GM18858 (cell line): Measurements from ENCODE around the gene RPS15A.
"Not testable (repeated sequence)": the region's sequence is repeated elsewhere in the genome, so short reads cannot be mapped to it uniquely, and the experiment has no call there.

Experiments
- ATAC-seq: cut with Tn5 transposase; IDR thresholded peaks from one replicate; pipeline ENCODE4 v1.9.1; 2021; ENCODE audit not compliant: unreplicated experiment

Gene RPS15A

DNA sequence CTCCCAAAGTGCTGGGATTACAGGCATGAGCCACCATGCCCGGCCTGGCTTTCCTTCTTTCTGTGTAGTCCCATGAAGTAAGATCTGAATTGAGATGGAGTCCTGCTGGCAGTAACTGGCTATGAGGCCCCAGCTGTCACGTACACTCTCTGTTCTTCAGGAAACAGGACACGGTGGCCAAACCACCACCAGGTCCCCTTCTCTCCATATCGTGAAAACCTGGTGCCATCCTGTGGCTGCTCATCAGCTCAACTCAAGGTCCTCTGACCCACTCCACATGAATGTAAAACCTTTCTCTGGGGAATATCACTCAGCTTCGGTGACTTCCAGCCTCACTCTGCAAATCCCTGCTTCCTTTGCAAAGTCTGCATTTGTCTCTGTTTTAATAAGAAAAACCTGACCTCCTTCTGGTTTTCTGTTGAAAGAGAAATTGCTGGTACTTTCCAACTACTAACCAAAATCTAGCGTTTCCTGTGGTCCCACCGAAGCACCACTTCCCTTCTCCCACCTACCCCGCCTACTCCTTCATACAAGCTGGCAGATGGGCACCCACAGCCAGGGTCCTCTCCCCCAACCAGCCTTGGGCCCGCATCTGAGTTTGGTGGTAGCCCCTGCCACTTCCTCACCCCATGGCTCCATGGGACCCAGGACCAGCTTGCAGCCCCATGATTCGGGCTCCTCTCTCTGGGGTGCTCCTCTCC, 32.0 kb downstream of the RPS15A start:
- ATAC-seq: not testable (repeated sequence)

DNA sequence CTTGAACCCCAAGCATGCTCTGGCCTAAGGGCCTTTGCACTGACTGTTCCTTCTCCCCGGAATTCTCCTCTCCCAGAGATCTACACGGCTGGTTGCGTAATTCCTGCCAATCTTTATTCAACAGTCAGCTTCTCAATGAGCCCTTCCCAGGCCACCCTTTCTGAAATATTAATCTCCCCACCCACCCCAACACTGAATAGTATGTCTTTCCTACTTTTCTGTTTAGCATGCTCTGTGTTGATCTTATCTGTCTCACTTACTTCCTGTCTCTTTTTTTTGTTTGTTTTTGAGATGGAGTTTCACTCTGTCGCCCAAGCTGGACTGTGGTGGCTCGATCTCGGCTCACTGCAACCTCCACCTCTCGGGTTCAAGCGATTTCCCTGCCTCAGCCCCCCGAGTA, 33.5 kb downstream of the RPS15A start:
- ATAC-seq: not testable (repeated sequence)

DNA sequence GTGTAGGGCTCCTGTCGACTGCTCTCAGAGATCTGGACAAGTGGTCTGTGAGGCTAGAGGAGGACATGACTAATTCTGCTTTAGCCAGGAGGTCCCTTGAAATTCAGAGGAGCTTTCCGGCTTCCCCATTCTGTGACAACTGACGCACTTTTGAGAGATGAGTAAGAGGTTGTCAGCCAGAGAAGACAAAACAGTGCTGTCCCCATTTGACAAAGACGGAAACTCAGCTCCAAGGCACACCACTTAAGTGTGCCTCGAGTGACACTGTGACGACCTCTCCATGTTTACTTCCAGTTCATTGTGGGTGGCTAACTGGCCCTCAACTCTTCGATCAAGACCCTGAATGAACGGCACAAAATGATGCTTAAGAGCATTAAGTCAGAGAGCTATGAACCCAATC, 47.3 kb downstream of the RPS15A start:
- not testable (repeated sequence) for ATAC-seq

DNA sequence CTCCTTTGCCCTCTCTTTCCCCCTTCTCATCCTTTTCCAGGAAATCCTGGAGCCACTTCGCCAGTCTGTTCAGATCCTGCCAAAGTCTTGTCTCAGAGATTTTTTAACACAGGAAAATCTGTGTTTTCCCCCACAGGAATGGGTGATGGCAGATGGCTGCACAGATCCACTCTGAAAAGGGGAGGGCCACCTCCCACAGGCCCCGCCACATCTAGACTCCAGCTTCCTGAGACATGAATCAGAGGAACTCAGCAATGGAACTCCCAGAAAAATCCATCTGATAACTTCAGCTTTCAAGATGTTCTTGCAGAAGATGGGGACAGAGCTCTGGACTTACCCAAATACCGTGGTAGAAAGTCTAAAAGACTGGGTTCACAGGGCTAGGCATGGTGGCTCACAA, 50.1 kb downstream of the RPS15A start:
- not testable (repeated sequence) for ATAC-seq

DNA sequence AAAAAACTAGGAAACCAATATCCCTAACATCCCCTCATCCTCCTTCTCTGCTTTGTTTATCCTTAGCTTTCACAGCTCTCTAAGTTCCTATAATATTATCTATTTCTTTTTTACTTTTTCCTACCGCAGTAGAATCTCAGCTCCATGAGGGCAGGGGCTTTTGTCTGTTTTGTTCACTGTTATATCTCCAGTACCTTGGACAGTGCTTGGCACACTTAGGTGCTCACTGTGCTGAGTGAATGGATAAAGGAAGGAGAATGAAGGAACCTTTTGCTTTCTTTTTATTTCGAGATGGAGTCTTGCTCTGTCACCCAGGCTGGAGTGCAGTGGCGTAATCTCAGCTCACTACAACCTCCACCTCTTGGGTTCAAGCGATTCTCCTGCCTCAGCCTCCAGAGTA, 51.4 kb downstream of the RPS15A start:
- not testable (repeated sequence) for ATAC-seq

DNA sequence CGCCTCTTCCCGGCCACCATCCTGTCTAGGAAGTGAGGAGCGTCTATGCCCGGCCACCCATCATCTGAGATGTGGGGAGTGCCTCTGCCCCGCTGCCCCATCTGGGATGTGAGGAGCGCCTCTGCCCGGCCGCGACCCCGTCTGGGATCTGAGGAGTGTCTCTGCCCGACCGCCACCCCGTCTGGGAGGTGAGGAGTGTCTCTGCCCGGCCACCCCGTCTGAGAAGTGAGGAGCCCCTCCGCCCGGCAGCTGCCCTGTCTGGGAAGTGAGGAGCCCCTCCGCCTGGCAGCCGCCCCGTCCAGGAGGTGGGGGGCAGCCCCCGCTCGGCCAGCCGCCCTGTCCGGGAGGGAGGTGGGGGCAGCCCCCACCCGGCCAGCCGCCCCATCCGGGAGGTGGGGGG, 55.9 kb downstream of the RPS15A start:
- ATAC-seq: not testable (repeated sequence)
